ENCODE measurements around the gene OR7A10.

DNA sequence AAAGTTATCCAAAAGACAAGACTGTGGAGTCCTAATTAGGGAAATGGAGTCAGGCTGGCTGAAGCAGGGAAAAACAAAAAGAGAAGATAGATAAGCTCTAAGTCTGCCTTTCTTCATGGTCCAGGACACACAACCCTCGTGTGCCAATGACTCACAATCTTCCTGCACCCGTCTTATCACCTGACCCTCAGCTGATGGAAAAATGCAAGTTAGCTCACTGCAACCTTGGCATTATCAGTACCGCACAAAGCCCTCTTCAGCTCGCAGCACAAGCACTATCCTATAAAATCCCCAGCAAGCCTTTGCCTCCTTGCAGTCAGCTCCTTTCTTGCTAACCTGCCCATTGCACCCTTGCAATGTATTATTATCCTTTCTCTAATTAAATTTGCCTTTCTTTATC, 18.0 kb downstream of the OR7A10 start:
- TF ChIP-seq, protein P1, sequence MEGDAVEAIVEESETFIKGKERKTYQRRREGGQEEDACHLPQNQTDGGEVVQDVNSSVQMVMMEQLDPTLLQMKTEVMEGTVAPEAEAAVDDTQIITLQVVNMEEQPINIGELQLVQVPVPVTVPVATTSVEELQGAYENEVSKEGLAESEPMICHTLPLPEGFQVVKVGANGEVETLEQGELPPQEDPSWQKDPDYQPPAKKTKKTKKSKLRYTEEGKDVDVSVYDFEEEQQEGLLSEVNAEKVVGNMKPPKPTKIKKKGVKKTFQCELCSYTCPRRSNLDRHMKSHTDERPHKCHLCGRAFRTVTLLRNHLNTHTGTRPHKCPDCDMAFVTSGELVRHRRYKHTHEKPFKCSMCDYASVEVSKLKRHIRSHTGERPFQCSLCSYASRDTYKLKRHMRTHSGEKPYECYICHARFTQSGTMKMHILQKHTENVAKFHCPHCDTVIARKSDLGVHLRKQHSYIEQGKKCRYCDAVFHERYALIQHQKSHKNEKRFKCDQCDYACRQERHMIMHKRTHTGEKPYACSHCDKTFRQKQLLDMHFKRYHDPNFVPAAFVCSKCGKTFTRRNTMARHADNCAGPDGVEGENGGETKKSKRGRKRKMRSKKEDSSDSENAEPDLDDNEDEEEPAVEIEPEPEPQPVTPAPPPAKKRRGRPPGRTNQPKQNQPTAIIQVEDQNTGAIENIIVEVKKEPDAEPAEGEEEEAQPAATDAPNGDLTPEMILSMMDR (IDR thresholded peaks at IDR 0.05; ENCODE audit: poor library complexity), result no peak
- TF ChIP-seq EZH2phosphoT487 (IDR thresholded peaks at IDR 0.05; ENCODE audit: low read depth, severe bottlenecking, unreplicated experiment), result no peak
- no peak for TF ChIP-seq EZH2 (IDR thresholded peaks at IDR 0.05; ENCODE audit: borderline replicate concordance)
